ENCODE data around the gene ZNF652.
A peak's percentile ranks its signal among the peaks of the same experiment; 100 is the strongest.

ZNF652 gene

DNA sequence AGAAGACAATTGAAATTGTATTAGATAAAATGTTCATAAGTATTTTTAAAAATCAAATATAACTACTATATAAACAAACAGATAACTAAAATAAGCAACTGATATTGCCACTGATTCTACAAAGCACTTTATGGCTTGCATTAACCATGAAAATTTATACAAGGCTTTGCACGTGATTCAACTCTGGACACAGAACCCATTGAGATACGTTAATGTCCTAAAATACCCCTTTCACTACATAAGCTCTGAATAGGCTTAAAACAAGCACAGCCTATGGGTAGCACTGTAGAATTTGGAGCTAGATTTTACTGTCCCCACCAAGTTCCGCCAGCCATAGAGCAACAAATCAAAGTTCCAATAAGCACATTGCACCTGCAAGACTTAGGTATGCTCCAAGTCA lies 4.5 kb downstream of the ZNF652 start:
- no peak for DNase-seq

GRCh38 chr17:49356320-49356719 lies 5.7 kb downstream of the ZNF652 start:
- DNase-seq, result no peak

- DNase-seq, result no peak
Measured at GRCh38 chr17:49353607-49354006, 8.4 kb downstream of the ZNF652 start.

DNA sequence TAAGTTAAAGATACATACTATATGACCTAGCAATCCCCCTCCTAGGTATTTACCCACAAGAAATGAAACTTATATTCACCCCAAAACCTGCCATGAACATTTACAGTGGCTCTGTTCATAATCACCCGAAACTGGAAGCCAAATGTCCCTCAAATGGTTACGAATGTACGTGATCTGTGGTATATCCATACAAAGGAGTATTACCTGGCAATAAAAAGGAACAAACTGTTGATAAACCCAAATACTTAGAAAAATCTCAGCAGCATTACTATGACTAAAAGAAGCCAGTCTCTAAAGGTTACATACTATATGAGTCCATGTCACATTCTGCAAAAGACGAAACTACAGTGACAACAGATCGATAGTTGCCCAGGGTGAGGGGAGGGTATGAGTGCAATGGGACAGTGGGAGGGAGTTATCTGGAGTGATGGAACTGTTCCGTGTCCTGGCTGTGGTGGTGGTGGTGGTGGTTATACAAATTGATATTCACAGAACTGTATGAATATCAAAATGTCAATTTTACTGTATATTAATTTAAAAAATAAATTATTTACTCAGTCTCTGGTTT lies 9.4 kb downstream of the ZNF652 start:
- DNase-seq, result no peak

GRCh38 chr17:49351572-49352140 lies 10.4 kb downstream of the ZNF652 start:
- DNase-seq, result no peak

- DNase-seq, result no peak
Measured at GRCh38 chr17:49349541-49349940, 12.5 kb downstream of the ZNF652 start.

DNA sequence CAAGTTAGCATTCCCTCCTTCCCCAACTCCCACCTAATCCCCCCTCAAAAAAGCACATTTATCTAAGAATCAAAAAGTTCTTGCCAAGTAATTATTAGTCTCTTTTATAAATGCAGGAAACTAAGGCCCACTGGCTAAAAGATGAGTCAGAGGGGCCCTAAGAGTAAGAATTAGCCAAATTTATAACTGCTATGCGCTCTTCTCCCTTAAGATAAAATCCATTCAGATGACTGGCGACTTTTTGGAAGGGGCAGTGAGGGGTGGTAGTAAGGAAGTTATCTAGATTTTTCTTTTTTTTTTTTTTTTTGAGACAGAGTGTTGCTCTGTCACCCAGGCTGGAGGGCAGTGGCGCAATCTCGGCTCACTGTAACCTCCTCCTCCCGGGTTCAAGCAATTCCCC lies 17.1 kb downstream of the ZNF652 start:
- DNase-seq, result no peak

DNA sequence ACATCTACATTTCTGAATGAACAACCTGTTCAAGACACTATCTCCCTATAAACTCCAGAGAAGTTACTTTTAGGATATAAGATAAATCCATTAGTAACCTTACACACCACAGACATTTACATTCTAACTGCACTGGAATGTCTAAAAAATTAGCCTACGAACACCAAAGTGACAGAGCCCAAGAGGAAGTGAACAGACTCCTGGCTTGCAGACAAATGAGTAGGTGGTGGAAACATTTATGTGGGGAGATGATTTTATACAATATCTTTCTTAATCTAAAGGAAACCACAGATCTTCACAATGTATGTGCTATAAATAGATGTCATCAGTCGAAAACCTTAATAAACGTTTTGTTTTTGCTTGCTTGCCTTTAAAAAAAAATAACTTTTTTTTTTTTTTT lies 18.8 kb downstream of the ZNF652 start:
- DNase-seq, result no peak

DNA sequence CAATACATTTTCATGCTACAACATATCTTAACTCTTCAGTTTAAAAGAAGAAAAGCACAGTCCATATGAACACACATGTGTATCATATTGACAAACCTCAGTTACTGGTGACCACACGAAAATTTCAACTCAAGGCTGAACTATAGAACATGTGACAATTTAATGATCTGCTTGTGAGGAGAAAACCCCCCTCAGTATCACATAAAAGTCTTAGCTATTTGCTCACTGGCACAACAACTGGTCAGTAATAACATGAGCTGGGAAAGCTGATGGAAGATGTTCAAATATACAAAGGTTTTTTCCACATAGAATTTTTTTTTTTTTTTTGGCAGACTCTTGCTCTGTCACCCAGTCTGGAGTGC lies 19.5 kb downstream of the ZNF652 start:
- DNase-seq, result no peak

GRCh38 chr17:49341356-49341755 lies 20.7 kb downstream of the ZNF652 start:
- no peak for DNase-seq

DNA sequence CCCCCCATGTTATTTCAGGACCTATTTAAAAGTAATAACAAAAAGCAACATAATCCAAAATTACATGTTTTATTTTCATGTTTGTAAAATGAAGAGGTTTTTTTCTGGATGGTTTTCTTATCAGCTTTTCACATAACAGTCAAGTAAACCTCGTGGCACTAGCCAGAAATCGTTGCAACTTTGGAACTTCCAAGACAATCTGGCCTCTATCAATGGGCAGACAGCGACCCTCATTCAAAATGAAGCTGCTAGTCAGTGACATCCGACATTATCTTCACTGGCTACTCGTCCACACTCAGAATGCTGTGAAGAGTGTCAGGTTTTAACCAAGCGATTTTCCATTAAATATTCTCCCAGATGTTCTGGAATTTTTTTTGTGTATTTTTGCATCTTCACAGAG lies 22.7 kb downstream of the ZNF652 start:
- DNase-seq, result no peak

DNA sequence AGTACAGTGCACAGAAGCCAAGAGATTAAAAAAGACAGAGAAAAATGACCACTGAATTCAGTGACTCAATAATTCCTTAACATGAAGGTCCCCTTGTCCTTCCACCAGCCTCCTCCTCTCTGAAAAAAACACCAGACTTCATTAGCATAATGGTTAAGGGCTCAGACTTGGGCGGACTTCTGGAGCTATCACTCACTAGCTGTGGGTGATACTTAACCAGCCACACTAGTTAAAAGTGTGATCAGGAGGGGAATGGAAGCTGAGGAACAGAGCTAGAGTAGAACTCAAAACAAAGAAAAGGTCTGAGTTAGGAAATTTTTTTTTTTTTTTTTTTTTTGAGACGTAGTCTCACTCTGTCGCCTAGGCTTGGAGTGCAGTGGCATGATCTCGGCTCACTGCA lies 23.2 kb downstream of the ZNF652 start:
- DNase-seq, result no peak

GRCh38 chr17:49337884-49338283 lies 24.2 kb downstream of the ZNF652 start:
- DNase-seq, result no peak

- no peak for DNase-seq
Measured at GRCh38 chr17:49334744-49335512, 27.1 kb downstream of the ZNF652 start.

DNA sequence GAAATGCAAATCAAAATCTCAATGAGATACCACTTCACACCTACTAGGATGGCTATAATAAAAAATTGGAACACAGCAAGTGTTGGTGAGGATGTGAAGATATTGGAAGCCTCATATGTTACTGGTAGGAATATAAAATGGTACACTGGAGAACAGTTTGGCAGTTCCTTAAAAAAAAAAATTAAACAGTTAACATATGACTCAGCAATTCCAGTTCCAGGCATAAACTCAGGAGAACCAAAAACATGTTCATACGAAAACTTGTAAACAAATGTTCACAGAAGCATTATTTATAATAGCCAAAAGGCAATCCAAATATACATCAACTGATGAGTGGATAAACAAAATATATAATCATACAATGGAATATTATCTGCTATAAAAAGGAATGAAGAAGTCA lies 28.2 kb downstream of the ZNF652 start:
- DNase-seq, result no peak

DNA sequence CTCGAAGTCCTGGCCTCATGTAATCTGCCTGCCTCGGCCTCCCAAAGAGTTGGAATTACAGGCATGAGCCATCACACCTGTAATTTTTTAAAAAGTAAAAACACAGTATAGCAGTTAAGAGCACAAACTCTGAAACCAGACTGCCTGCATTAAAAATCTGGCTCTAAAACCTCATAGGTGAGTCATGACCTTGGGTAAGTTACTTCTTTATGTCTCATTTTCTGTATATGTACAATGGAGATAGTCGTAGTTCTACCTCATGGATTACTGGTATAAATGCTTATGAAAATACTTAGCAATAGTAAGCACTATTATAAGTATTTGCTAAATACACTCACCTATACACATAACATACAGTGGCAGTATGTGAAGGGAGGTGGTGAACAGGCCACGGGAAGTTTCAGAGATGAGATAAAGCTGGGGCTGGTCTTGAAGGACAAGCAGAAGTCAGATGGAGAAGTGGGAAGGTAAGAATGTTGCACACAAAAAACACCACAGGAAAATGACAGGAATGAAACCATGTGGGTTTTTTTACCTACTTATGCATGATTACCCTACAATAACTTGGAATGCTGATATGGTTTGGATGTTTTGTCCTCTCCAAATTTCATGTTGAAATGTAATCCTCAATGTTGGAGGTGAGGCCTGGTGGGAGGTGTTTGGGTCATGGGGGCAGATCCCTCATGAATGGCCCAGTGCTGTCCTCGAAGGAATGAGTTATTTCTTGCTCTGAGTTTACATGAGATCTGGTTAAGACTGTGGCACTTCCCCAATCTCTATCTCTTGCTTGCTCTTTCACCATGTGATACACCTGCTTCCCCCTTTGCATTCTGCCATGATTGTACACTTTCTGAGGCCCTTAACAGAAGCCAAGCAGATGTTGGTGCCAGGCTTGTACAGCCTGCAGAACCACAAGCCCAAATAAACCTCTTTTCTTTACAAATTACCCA lies 33.9 kb downstream of the ZNF652 start:
- DNase-seq, result no peak

DNA sequence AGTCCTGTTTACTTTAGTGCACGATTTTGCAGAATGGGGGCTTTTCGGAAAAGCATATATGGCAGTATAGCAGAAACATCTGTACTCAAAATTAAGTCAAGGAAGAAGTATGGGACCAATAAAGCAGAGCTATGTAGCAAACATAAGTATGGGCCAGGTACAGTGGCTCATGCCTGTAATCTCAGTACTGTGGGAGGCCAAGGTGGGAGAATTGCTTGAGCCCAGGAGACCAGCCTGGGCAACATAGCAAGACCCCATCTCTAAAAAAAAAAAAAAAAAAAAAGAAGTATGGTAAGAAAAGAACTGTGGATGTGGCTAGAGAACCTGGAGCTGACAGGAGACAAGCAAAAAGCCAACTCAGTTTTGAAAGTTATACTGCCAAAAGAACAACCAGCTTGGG lies 36.1 kb downstream of the ZNF652 start:
- no peak for DNase-seq

DNA sequence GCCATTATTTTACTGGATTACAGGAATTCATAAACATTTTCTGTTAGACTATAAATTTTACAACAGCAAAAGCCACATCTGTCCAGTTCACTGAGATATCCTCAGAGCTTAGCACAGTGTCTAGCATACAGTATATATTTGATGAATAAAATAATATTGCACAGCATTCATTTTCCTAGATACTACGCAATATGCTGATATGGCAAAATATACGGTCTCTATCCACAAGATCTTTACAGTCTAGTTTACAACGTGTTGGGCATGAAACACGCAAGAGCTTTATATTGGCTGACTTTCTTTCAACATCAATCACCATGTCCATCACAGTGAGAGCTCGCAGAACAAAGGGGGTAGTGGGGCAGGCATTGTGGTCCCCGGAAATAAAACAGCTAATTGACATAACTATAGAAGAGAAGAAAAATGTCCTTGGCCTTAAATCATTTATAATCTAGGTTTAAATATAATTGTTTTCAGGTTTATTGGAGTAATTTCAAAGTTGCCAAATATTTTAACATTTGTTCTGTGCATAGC lies 43.5 kb downstream of the ZNF652 start:
- DNase-seq, result no peak

GRCh38 chr17:49316889-49317675 lies 45.0 kb downstream of the ZNF652 start:
- no peak for DNase-seq

DNA sequence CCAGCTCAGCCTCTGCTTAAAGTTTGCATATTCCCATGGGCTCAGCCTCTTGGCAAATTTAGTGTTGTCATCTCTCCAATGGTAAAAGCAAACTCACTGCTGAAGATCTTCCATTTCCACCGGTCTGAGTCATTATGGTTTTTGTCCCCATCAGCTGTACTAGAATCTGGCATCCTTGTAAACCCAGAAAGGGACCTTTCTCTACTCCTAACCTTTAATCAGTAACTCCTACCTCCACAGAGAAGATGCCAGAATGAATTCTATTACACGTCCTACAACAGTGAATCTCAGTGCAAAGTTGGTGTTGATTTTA lies 45.8 kb downstream of the ZNF652 start:
- DNase-seq, result no peak

- DNase-seq, result peak; percentile 15 to 58 (median 28)
Measured at GRCh38 chr17:49315551-49316257, 46.3 kb downstream of the ZNF652 start.

DNA sequence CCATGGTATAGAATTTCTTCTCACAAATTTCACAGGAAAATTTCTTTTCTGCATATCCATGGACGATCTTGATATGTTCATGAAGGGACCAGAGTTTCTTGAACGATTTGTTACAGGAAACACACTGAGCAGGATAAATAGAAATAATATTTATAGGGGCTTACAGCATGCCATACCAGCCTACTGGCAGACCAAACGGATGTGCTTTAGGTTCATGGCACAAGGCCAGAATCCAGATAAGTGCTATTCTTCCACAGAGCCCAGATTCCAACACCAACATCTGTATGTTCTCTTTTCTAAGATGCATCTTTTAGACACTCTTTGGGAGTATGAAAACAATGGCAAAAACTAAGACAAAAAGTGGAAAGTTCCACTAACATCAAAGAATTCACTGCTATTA lies 49.3 kb downstream of the ZNF652 start:
- DNase-seq, result no peak

Measured in activated naive CD4-positive, alpha-beta T cell (primary cell).